Measurements from ENCODE around the gene CD300LF. TPM values are rescaled to one million over a fixed set of nuclear protein-coding genes. Genes with fewer than 3 reads are reported as not detected.

The CD300LF gene
- total and polyA plus RNA-seq, 12 donors: 0.33 to 6.3 (median 1.3) TPM; not detected in 1

DNA sequence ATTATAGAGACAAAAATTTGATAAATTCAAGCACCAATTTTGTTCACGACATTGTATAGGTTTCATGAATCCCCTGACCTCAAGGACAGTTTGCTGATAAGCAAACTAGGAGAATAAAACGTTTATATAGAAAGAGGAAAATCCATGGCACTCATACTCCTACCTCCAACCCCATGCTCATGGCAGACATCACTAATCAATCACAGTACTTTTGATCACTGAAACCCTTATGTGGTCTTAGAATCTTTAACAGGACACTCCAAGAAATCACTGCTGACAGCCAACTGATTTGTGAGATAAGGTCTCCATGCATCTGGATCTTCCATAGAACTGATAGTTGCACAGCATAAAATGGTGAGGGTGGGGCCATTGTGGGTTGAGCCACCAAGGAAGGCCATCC lies 31.0 kb upstream of the CD300LF start:
- H3K36me3 ChIP-seq (replicated peaks in 1 of 2): no peaks in the 10 kb centered on the region
- H3K4me3 ChIP-seq: no peak overlapping the region
- H3K27me3 ChIP-seq: peaks cover 18% of the 10 kb centered on the region
- H3K27ac ChIP-seq: no peak overlapping the region
- intact Hi-C loops (cut with DNase I): loop anchor here in 1 of 2 donors (2.0 to 5.0 kb wide), 3 partner anchors 27 to 119 kb away; no protein-coding TSS in a partner anchor
- peaks cover 11 to 20% of the 10 kb centered on the region in 2 donors for H3K4me1 ChIP-seq (replicated peaks in 1 of 2)
- DNase-seq: no peak
- TF ChIP-seq, protein P1, sequence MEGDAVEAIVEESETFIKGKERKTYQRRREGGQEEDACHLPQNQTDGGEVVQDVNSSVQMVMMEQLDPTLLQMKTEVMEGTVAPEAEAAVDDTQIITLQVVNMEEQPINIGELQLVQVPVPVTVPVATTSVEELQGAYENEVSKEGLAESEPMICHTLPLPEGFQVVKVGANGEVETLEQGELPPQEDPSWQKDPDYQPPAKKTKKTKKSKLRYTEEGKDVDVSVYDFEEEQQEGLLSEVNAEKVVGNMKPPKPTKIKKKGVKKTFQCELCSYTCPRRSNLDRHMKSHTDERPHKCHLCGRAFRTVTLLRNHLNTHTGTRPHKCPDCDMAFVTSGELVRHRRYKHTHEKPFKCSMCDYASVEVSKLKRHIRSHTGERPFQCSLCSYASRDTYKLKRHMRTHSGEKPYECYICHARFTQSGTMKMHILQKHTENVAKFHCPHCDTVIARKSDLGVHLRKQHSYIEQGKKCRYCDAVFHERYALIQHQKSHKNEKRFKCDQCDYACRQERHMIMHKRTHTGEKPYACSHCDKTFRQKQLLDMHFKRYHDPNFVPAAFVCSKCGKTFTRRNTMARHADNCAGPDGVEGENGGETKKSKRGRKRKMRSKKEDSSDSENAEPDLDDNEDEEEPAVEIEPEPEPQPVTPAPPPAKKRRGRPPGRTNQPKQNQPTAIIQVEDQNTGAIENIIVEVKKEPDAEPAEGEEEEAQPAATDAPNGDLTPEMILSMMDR (IDR thresholded peaks at IDR 0.05): no peak
- TF ChIP-seq POLR2A (IDR thresholded peaks at IDR 0.05): no peak
- H3K9me3 ChIP-seq (replicated peaks in 1 of 3): no peaks in the 10 kb centered on the region
- WGBS, 4 donors: 36 to 51% (median 49%) methylated on average over 2 of the region's 2 CpGs

DNA sequence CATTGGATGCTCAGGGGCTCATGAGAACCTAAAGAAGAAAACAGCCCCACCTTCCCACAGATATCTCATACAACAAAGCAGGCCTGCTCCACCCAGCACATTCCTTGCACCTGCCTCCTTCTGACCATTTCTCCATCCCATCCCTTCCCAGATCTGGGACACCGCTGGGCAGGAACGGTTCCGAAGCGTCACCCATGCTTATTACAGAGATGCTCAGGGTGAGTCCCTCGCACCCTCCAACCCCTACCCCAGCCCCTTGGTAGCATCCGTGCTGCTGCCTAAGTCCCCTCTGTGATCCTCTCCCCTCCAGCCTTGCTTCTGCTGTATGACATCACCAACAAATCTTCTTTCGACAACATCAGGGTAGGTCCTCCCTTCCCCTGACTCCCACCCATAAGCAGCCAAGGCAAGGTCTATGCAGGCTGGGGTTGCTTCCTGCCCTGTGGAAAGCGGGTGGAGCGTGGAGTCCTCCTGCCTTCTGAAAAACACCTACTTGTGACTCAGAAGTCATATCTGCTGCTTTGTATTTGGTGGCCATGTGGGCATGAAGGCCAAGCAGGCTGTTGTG lies 30.3 kb upstream of the CD300LF start:
- peaks cover 25% of the 10 kb centered on the region for H3K27me3 ChIP-seq
- peaks cover 10 to 20% of the 10 kb centered on the region in 2 donors for H3K4me1 ChIP-seq (replicated peaks in 1 of 2)
- TF ChIP-seq, protein P1 (IDR thresholded peaks at IDR 0.05): no peak
- no peak for TF ChIP-seq POLR2A (IDR thresholded peaks at IDR 0.05)
- 79 to 88% (median 84%) methylated on average over 7 to 9 of the region's 9 CpGs for WGBS, 4 donors
- no peak overlapping the region for H3K4me3 ChIP-seq
- no peaks in the 10 kb centered on the region for H3K9me3 ChIP-seq (replicated peaks in 1 of 3)
- no peaks in the 10 kb centered on the region for H3K36me3 ChIP-seq (replicated peaks in 1 of 2)
- intact Hi-C loops (cut with DNase I): loop anchor here in 1 of 2 donors (5.0 kb wide), 2 partner anchors 39 to 119 kb away; no protein-coding TSS in a partner anchor
- DNase-seq: peak in 2 of 7 donors; percentile 19 to 21
- H3K27ac ChIP-seq: no peak overlapping the region

- Histone ChIP-seq H3K27me3 (peaks cover 34% of the 10 kb centered on the region), H3K4me1 (replicated peaks in 1 of 2) (peaks cover 6 to 19% of the 10 kb centered on the region in 2 donors), H3K9me3 (replicated peaks in 1 of 3) (no peaks in the 10 kb centered on the region), H3K36me3 (replicated peaks in 1 of 2) (no peaks in the 10 kb centered on the region), H3K4me3 (no peak overlapping the region), H3K27ac (no peak overlapping the region)
- TF ChIP-seq, protein P1 (IDR thresholded peaks at IDR 0.05): no peak
- TF ChIP-seq POLR2A (IDR thresholded peaks at IDR 0.05): no peak
- 37 to 45% (median 38%) methylated on average over 2 to 4 of the region's 4 CpGs for WGBS, 4 donors
- intact Hi-C loops (cut with DNase I): loop anchor here in 1 of 2 donors (5.0 kb wide), 2 partner anchors 40 to 120 kb away; no protein-coding TSS in a partner anchor
- peak in 1 of 7 donors; percentile 26 for DNase-seq
These were observed 29.4 kb upstream of the CD300LF start for GRCh38 chr17:74742153-74742515.

- peaks cover 36% of the 10 kb centered on the region for H3K27me3 ChIP-seq
- no peaks in the 10 kb centered on the region for H3K36me3 ChIP-seq (replicated peaks in 1 of 2)
- no peaks in the 10 kb centered on the region for H3K9me3 ChIP-seq (replicated peaks in 1 of 3)
- intact Hi-C loops (cut with DNase I): loop anchor here in 1 of 2 donors (5.0 kb wide), 2 partner anchors 41 to 121 kb away; no protein-coding TSS in a partner anchor
- peak in 1 of 7 donors; percentile 20 for DNase-seq
- TF ChIP-seq, protein P1 (IDR thresholded peaks at IDR 0.05): no peak
- TF ChIP-seq POLR2A (IDR thresholded peaks at IDR 0.05): no peak
- no peak overlapping the region for H3K4me3 ChIP-seq
- 65 to 78% (median 72%) methylated on average over 10 to 17 of the region's 17 CpGs for WGBS, 4 donors
- peaks cover 6 to 26% of the 10 kb centered on the region in 2 donors for H3K4me1 ChIP-seq (replicated peaks in 1 of 2)
- H3K27ac ChIP-seq: no peak overlapping the region
These were observed 28.1 kb upstream of the CD300LF start for GRCh38 chr17:74740641-74741387.
